Raji (cell line): ENCODE results near the gene SLC10A4.

Source experiments
- POLR2A ChIP-seq: IDR thresholded peaks from 2 replicates; pipeline ENCODE4 v1.6.1; 2011; ENCODE audit warnings: low read depth, low read length, control low read depth; ENCODE audit not compliant: insufficient read depth

Gene SLC10A4

GRCh38 chr4:48483777-48484493, 792 bp downstream of the SLC10A4 start:
- TF ChIP-seq POLR2A: no peak

GRCh38 chr4:48484494-48485168, 1.5 kb downstream of the SLC10A4 start:
- TF ChIP-seq POLR2A: no peak

- no peak for TF ChIP-seq POLR2A
Measured at GRCh38 chr4:48489683-48490011, 6.5 kb downstream of the SLC10A4 start.

GRCh38 chr4:48490012-48490679, 7.0 kb downstream of the SLC10A4 start, which contains the start of gene ZAR1:
TSS of gene ZAR1 (plus strand) at chr4:48490252. CDS start at chr4:48490292, 40 bp downstream.
- TF ChIP-seq POLR2A: no peak

- TF ChIP-seq POLR2A: no peak
Measured at GRCh38 chr4:48490680-48491513, 7.8 kb downstream of the SLC10A4 start.

- TF ChIP-seq POLR2A: no peak
Measured at GRCh38 chr4:48491514-48492176, 8.5 kb downstream of the SLC10A4 start.

GRCh38 chr4:48493452-48494100, 10.4 kb downstream of the SLC10A4 start:
- no peak for TF ChIP-seq POLR2A

GRCh38 chr4:48495941-48496340, 12.8 kb downstream of the SLC10A4 start:
- no peak for TF ChIP-seq POLR2A

- TF ChIP-seq POLR2A: no peak
Measured at GRCh38 chr4:48498895-48499294, 15.8 kb downstream of the SLC10A4 start.

GRCh38 chr4:48499551-48500066, 16.5 kb downstream of the SLC10A4 start:
- TF ChIP-seq POLR2A: no peak

GRCh38 chr4:48503233-48504025, 20.3 kb downstream of the SLC10A4 start:
- TF ChIP-seq POLR2A: no peak

- TF ChIP-seq POLR2A: no peak
Measured at GRCh38 chr4:48504026-48504330, 20.8 kb downstream of the SLC10A4 start.

GRCh38 chr4:48504352-48504751, 21.2 kb downstream of the SLC10A4 start:
- TF ChIP-seq POLR2A: no peak
